Mesenchymal stem cell (in vitro differentiated cells and primary cell): ENCODE measurements around the gene FEZ2.

ENCODE experiments used
- DNase-seq: peaks from one replicate; pipeline ENCODE4 v3.0.0-alpha.2; 2013
- H2AFZ ChIP-seq: one replicate; pipeline ENCODE4 v1.6.1; 2013; ENCODE audit warnings: low read depth, mild to moderate bottlenecking, control low read depth, inconsistent platforms, low read length, moderate library complexity
- H2AK5ac ChIP-seq: 2 replicates; pipeline ENCODE4 v1.6.1; 2013; ENCODE audit warnings: low read length, moderate library complexity, mild to moderate bottlenecking, inconsistent platforms; ENCODE audit not compliant: severe bottlenecking
- H2BK120ac ChIP-seq: one replicate; pipeline ENCODE4 v1.6.1; 2013; ENCODE audit warnings: low read depth, mild to moderate bottlenecking, inconsistent platforms, low read length, moderate library complexity
- H2BK12ac ChIP-seq, 2 experiments: one replicate each; pipeline ENCODE4 v1.6.1; 2013; ENCODE audit warnings: inconsistent platforms in 2 of 2, low read length in 2 of 2, mild to moderate bottlenecking in 2 of 2, moderate library complexity in 2 of 2, control low read depth in 1 of 2
- H2BK15ac ChIP-seq: one replicate; pipeline ENCODE4 v1.6.1; 2013; ENCODE audit warnings: mild to moderate bottlenecking, low read depth, inconsistent platforms; ENCODE audit not compliant: poor library complexity, severe bottlenecking
- H2BK5ac ChIP-seq: 2 replicates; pipeline ENCODE4 v1.6.1; 2013; ENCODE audit warnings: low read depth, mild to moderate bottlenecking, low read length, control low read depth, inconsistent platforms; ENCODE audit not compliant: poor library complexity, severe bottlenecking
- H3K14ac ChIP-seq, 2 experiments: one replicate each; pipeline ENCODE4 v1.6.1; 2013; ENCODE audit warnings: inconsistent platforms in 2 of 2, low read length in 2 of 2, control low read depth in 1 of 2, mild to moderate bottlenecking in 1 of 2, moderate library complexity in 1 of 2
- H3K18ac ChIP-seq, 2 experiments: one replicate each; pipeline ENCODE4 v1.6.1; 2013; ENCODE audit warnings: inconsistent platforms in 2 of 2, low read length in 2 of 2, control low read depth in 1 of 2, low read depth in 1 of 2, mild to moderate bottlenecking in 1 of 2
- H3K23ac ChIP-seq, 2 experiments: one replicate each; pipeline ENCODE4 v1.6.1; 2013; ENCODE audit warnings: inconsistent platforms in 2 of 2, low read length in 2 of 2, mild to moderate bottlenecking in 2 of 2, moderate library complexity in 2 of 2, control low read depth in 1 of 2
- H3K27ac ChIP-seq: 2 replicates; pipeline ENCODE4 v1.5.1; 2013; ENCODE audit warnings: mild to moderate bottlenecking, moderate library complexity, low read length, control low read depth, inconsistent platforms; ENCODE audit not compliant: poor library complexity, severe bottlenecking
- H3K27me3 ChIP-seq, 2 experiments: 2 replicates each; pipeline versions ENCODE4 v1.6.1 to v1.7.0; 2013; ENCODE audit warnings: low read length in 2 of 2, mild to moderate bottlenecking in 2 of 2, moderate library complexity in 2 of 2, control low read depth in 1 of 2, inconsistent platforms in 1 of 2; ENCODE audit not compliant: control insufficient read depth in 1 of 2, insufficient read depth in 1 of 2
- H3K36me3 ChIP-seq, 2 experiments: 2 replicates each; pipeline versions ENCODE4 v1.6.1 to v1.7.0; 2013; ENCODE audit warnings: low read length in 2 of 2, control low read depth in 1 of 2, inconsistent platforms in 1 of 2, low read depth in 1 of 2, mild to moderate bottlenecking in 1 of 2; ENCODE audit not compliant: insufficient read depth in 2 of 2, control insufficient read depth in 1 of 2
- H3K4ac ChIP-seq, 2 experiments: one replicate each; pipeline ENCODE4 v1.6.1; 2013; ENCODE audit warnings: inconsistent platforms in 2 of 2, low read length in 2 of 2, mild to moderate bottlenecking in 2 of 2, moderate library complexity in 2 of 2, control low read depth in 1 of 2, low read depth in 1 of 2
- H3K4me1 ChIP-seq: 2 replicates; pipeline ENCODE4 v1.6.1; 2013; ENCODE audit warnings: low read depth, low read length, control low read depth; ENCODE audit not compliant: control insufficient read depth, insufficient read depth
- H3K4me2 ChIP-seq: 2 replicates; pipeline ENCODE4 v1.6.1; 2013; ENCODE audit warnings: low read length, mild to moderate bottlenecking, inconsistent platforms; ENCODE audit not compliant: poor library complexity, severe bottlenecking
- H3K4me3 ChIP-seq, 2 experiments: 2 replicates each; pipeline versions ENCODE4 v1.5.1 to v1.7.0; 2013; ENCODE audit warnings: low read length in 2 of 2, mild to moderate bottlenecking in 2 of 2, control low read depth in 1 of 2, low read depth in 1 of 2; ENCODE audit not compliant: insufficient read depth in 1 of 2
- H3K79me1 ChIP-seq: replicated peaks from 2 replicates; pipeline ENCODE4 v1.6.1; 2013; ENCODE audit warnings: mild to moderate bottlenecking, control low read depth, low read length, inconsistent platforms; ENCODE audit not compliant: poor library complexity, severe bottlenecking
- H3K9ac ChIP-seq: 2 replicates; pipeline ENCODE4 v1.7.0; 2013; ENCODE audit warnings: mild to moderate bottlenecking, low read length, moderate library complexity
- H3K9me3 ChIP-seq: 2 replicates; pipeline ENCODE4 v1.7.0; 2013; ENCODE audit warnings: mild to moderate bottlenecking, low read length; ENCODE audit not compliant: control insufficient read depth
- H4K8ac ChIP-seq: one replicate; pipeline ENCODE4 v1.6.1; 2013; ENCODE audit warnings: inconsistent platforms, mild to moderate bottlenecking, low read length, moderate library complexity
- H4K91ac ChIP-seq: one replicate; pipeline ENCODE4 v1.6.1; 2013; ENCODE audit warnings: mild to moderate bottlenecking, low read length, inconsistent platforms
- WGBS: methylation state at CpG from one replicate; pipeline ENCODE4 v1.1.7; 2013; ENCODE audit warnings: mixed read lengths; 5-methylcytosine and 5-hydroxymethylcytosine counted together

The FEZ2 gene

GRCh38 chr2:36572719-36573059 is 25.3 kb downstream of the FEZ2 start:
- Histone ChIP-seq H2BK15ac (no peak overlapping the region), H3K9me3 (no peaks in the 10 kb centered on the region), H3K4ac (no peak overlapping the region), H2AFZ (no peak overlapping the region), H3K79me1 (peaks cover 19% of the 10 kb centered on the region), H3K4me3 (no peak overlapping the region), H3K9ac (no peak overlapping the region), H3K27ac (no peak overlapping the region), H3K27me3 (no peaks in the 10 kb centered on the region), H2BK12ac (no peak overlapping the region), H2BK5ac (no peak overlapping the region), H2BK120ac (no peak overlapping the region), H3K18ac (no peak overlapping the region), H3K4me2 (no peak overlapping the region), H3K4me1 (no peaks in the 10 kb centered on the region), H3K36me3 (peaks cover 8 to 59% of the 10 kb centered on the region in 2 experiments), H2AK5ac (no peak overlapping the region), H4K8ac (no peak overlapping the region), H3K14ac (no peak overlapping the region), H3K23ac (no peak overlapping the region), H4K91ac (no peak overlapping the region)
- peak; percentile 35 for DNase-seq
- 40% methylated on average over 1 of the region's 4 CpGs for WGBS

GRCh38 chr2:36572054-36572718 is 25.8 kb downstream of the FEZ2 start:
- H3K4ac ChIP-seq = peak overlapping the region in 1 of 2 experiments; percentile 51
- H3K4me1 ChIP-seq = no peaks in the 10 kb centered on the region
- H3K27me3 ChIP-seq = no peaks in the 10 kb centered on the region
- no peak overlapping the region for H2BK5ac ChIP-seq
- DNase-seq = no peak
- no peak overlapping the region for H2AFZ ChIP-seq
- no peaks in the 10 kb centered on the region for H3K9me3 ChIP-seq
- peak overlapping the region in 1 of 2 experiments; percentile 52 for H2BK12ac ChIP-seq
- no peak overlapping the region for H3K4me3 ChIP-seq
- H4K91ac ChIP-seq = no peak overlapping the region
- H4K8ac ChIP-seq = no peak overlapping the region
- H2BK120ac ChIP-seq = no peak overlapping the region
- no peak overlapping the region for H3K4me2 ChIP-seq
- WGBS = 86% methylated on average over 2 of the region's 3 CpGs
- no peak overlapping the region for H3K18ac ChIP-seq
- no peak overlapping the region for H3K23ac ChIP-seq
- no peak overlapping the region for H2BK15ac ChIP-seq
- H3K9ac ChIP-seq = no peak overlapping the region
- H3K79me1 ChIP-seq = peaks cover 19% of the 10 kb centered on the region
- no peak overlapping the region for H3K27ac ChIP-seq
- no peak overlapping the region for H3K14ac ChIP-seq
- H3K36me3 ChIP-seq = peaks cover 8 to 55% of the 10 kb centered on the region in 2 experiments
- H2AK5ac ChIP-seq = no peak overlapping the region

- no peaks in the 10 kb centered on the region for H3K9me3 ChIP-seq
- 0% methylated on average over 1 of the region's 1 CpG for WGBS
These were observed 27.6 kb downstream of the FEZ2 start for GRCh38 chr2:36570416-36570815.

GRCh38 chr2:36569267-36569856 is 28.6 kb downstream of the FEZ2 start:
- Histone ChIP-seq H2AK5ac (no peak overlapping the region), H3K79me1 (peaks cover 30% of the 10 kb centered on the region), H2BK12ac (no peak overlapping the region), H3K9ac (peak overlapping the region; percentile 68), H3K9me3 (no peaks in the 10 kb centered on the region), H4K8ac (no peak overlapping the region), H2BK5ac (no peak overlapping the region), H3K18ac (peak overlapping the region in 1 of 2 experiments; percentile 75), H2BK120ac (peak overlapping the region; percentile 34), H3K27ac (peak overlapping the region; percentile 79), H3K27me3 (no peaks in the 10 kb centered on the region), H3K4ac (no peak overlapping the region), H4K91ac (no peak overlapping the region), H2BK15ac (no peak overlapping the region), H3K36me3 (peaks cover 9 to 46% of the 10 kb centered on the region in 2 experiments), H3K23ac (no peak overlapping the region), H3K4me3 (no peak overlapping the region), H2AFZ (no peak overlapping the region), H3K4me2 (peak overlapping the region; percentile 33), H3K4me1 (no peaks in the 10 kb centered on the region), H3K14ac (no peak overlapping the region)
- DNase-seq = peak; percentile 46
- WGBS = 41% methylated on average over 1 of the region's 3 CpGs

More at GRCh38 chr2:36570416-36570815, 27.6 kb downstream of the FEZ2 start:
- Histone ChIP-seq H4K8ac (no peak overlapping the region), H3K23ac (no peak overlapping the region), H3K4me2 (no peak overlapping the region), H4K91ac (no peak overlapping the region), H3K27me3 (no peaks in the 10 kb centered on the region), H2BK15ac (no peak overlapping the region), H2BK120ac (no peak overlapping the region), H3K4me3 (no peak overlapping the region), H3K14ac (no peak overlapping the region), H2BK12ac (no peak overlapping the region), H2BK5ac (no peak overlapping the region), H2AFZ (no peak overlapping the region), H3K9ac (no peak overlapping the region), H3K18ac (no peak overlapping the region), H3K36me3 (peaks cover 12 to 50% of the 10 kb centered on the region in 2 experiments), H2AK5ac (no peak overlapping the region), H3K4me1 (no peaks in the 10 kb centered on the region), H3K27ac (no peak overlapping the region), H3K79me1 (peaks cover 27% of the 10 kb centered on the region), H3K4ac (no peak overlapping the region)
- peak; percentile 51 for DNase-seq
